Hepatocyte (in vitro differentiated cells): ENCODE measurements around the gene SEMA5A. TPM values are rescaled to one million over a fixed set of nuclear protein-coding genes. Genes with fewer than 3 reads are reported as not detected.

Source experiments
- DNase-seq: peaks from one replicate; pipeline ENCODE4 v3.0.0-alpha.2; 2016; ENCODE audit warnings: low spot score
- H2AFZ ChIP-seq: fragments of 200-600 bp; sonication (generic); 2 replicates; pipeline ENCODE4 v1.6.0; 2016; ENCODE audit warnings: antibody characterized with exemption, mild to moderate bottlenecking
- H3K27ac ChIP-seq: fragments of 200-600 bp; sonication (generic); 2 replicates; pipeline ENCODE4 v1.5.1; 2016; ENCODE audit warnings: mild to moderate bottlenecking
- H3K27me3 ChIP-seq: fragments of 200-600 bp; sonication (generic); 2 replicates; pipeline ENCODE4 v1.6.1; 2016
- H3K36me3 ChIP-seq: fragments of 200-600 bp; sonication (generic); replicated peaks from 2 replicates; pipeline ENCODE4 v1.5.1; 2016; ENCODE audit warnings: low read depth; ENCODE audit not compliant: insufficient read depth
- H3K4me1 ChIP-seq: fragments of 200-600 bp; sonication (generic); 2 replicates; pipeline ENCODE4 v1.5.1; 2016; ENCODE audit warnings: mild to moderate bottlenecking, moderate library complexity; ENCODE audit not compliant: insufficient read depth
- H3K4me2 ChIP-seq: fragments of 200-600 bp; sonication (generic); 2 replicates; pipeline ENCODE4 v1.6.0; 2016
- H3K4me3 ChIP-seq: fragments of 200-600 bp; sonication (generic); 2 replicates; pipeline ENCODE4 v1.5.1; 2016; ENCODE audit warnings: mild to moderate bottlenecking
- H3K79me2 ChIP-seq: fragments of 200-600 bp; sonication (generic); 2 replicates; pipeline ENCODE4 v1.6.0; 2017; ENCODE audit warnings: mild to moderate bottlenecking
- H3K9me2 ChIP-seq: fragments of 200-600 bp; sonication (generic); replicated peaks from 2 replicates; pipeline ENCODE4 v1.6.0; 2017; ENCODE audit warnings: mild to moderate bottlenecking; ENCODE audit not compliant: insufficient read depth
- H3K9me3 ChIP-seq: fragments of 200-600 bp; sonication (generic); 2 replicates; pipeline ENCODE4 v1.5.1; 2016; ENCODE audit warnings: low read depth, mild to moderate bottlenecking
- H4K20me1 ChIP-seq: fragments of 200-600 bp; sonication (generic); 2 replicates; pipeline ENCODE4 v1.6.0; 2016; ENCODE audit warnings: mild to moderate bottlenecking; ENCODE audit not compliant: insufficient read depth, poor library complexity, severe bottlenecking
- CTCF ChIP-seq: fragments of 200-600 bp; sonication (generic); IDR thresholded peaks from 2 replicates; pipeline ENCODE4 v1.5.1; 2016; ENCODE audit warnings: antibody characterized with exemption, mild to moderate bottlenecking; ENCODE audit not compliant: poor library complexity
- EZH2 ChIP-seq: fragments of 200-600 bp; sonication (generic); IDR thresholded peaks from 2 replicates; pipeline ENCODE4 v1.6.1; 2016; ENCODE audit warnings: antibody characterized with exemption, mild to moderate bottlenecking, borderline replicate concordance
- EZH2phosphoT487 ChIP-seq: fragments of 200-600 bp; sonication (generic); IDR thresholded peaks from one replicate; pipeline ENCODE4 v1.6.1; 2018; ENCODE audit warnings: antibody characterized with exemption, mild to moderate bottlenecking, low read depth, moderate library complexity; ENCODE audit not compliant: unreplicated experiment, severe bottlenecking
- WGBS: methylation state at CpG from one replicate; pipeline ENCODE4 v1.1.6; 2016; ENCODE audit warnings: low lambda C conversion rate; ENCODE audit errors: missing lambda C conversion rate; 5-methylcytosine and 5-hydroxymethylcytosine counted together
- polyA plus RNA-seq: library from polyadenylated mRNA; unstranded; fragments of >200 nt; fragmentation: Nextera tagmentation; extraction: Ambion mirVana; gene quantifications from 2 replicates; pipeline ENCODE4 v1.2.1, GENCODE V29; 2016
- total RNA-seq: library from RNA; depleted of rRNA; stranded (reverse); fragments of >200 nt; gene quantifications from 2 replicates; pipeline ENCODE4 v1.2.3, GENCODE V29; 2014

Gene SEMA5A
- total and polyA plus RNA-seq, 2 experiments from 2014 or later = 10.7 to 21.7 TPM

- no peak overlapping the region for H2AFZ ChIP-seq
- no peaks in the 10 kb centered on the region for H3K27me3 ChIP-seq
- no peak overlapping the region for H3K4me2 ChIP-seq
- H3K9me3 ChIP-seq = no peaks in the 10 kb centered on the region
- TF ChIP-seq EZH2 (no peak), EZH2phosphoT487 (no peak), CTCF (no peak)
- no peaks in the 10 kb centered on the region for H3K79me2 ChIP-seq
- H4K20me1 ChIP-seq = no peaks in the 10 kb centered on the region
- peak overlapping the region; percentile 55 for H3K27ac ChIP-seq
- peak; percentile 42 for DNase-seq
- no peaks in the 10 kb centered on the region for H3K36me3 ChIP-seq
- H3K9me2 ChIP-seq = no peaks in the 10 kb centered on the region
- WGBS = 69% methylated on average over 5 of the region's 5 CpGs
- H3K4me3 ChIP-seq = no peak overlapping the region
- no peaks in the 10 kb centered on the region for H3K4me1 ChIP-seq
Measured at GRCh38 chr5:9059920-9060691, 485.8 kb downstream of the SEMA5A start.

- Histone ChIP-seq H3K27ac (no peak overlapping the region), H3K79me2 (no peaks in the 10 kb centered on the region), H3K9me3 (no peaks in the 10 kb centered on the region), H3K36me3 (no peaks in the 10 kb centered on the region), H3K4me3 (no peak overlapping the region), H2AFZ (no peak overlapping the region), H3K9me2 (no peaks in the 10 kb centered on the region), H3K27me3 (no peaks in the 10 kb centered on the region), H3K4me2 (no peak overlapping the region), H4K20me1 (no peaks in the 10 kb centered on the region), H3K4me1 (no peaks in the 10 kb centered on the region)
- TF ChIP-seq EZH2phosphoT487 (no peak), EZH2 (no peak), CTCF (no peak)
- 83% methylated on average over 1 of the region's 1 CpG for WGBS
- DNase-seq = no peak
Measured at GRCh38 chr5:9058666-9059065, 487.2 kb downstream of the SEMA5A start.

- Histone ChIP-seq H3K79me2 (no peaks in the 10 kb centered on the region), H3K4me1 (no peaks in the 10 kb centered on the region), H3K9me2 (no peaks in the 10 kb centered on the region), H3K4me2 (no peak overlapping the region), H3K36me3 (no peaks in the 10 kb centered on the region), H3K27ac (no peak overlapping the region), H4K20me1 (no peaks in the 10 kb centered on the region), H3K4me3 (no peak overlapping the region), H3K9me3 (no peaks in the 10 kb centered on the region), H2AFZ (no peak overlapping the region), H3K27me3 (no peaks in the 10 kb centered on the region)
- no peak for DNase-seq
- TF ChIP-seq CTCF (no peak), EZH2 (no peak), EZH2phosphoT487 (no peak)
Measured at GRCh38 chr5:9058161-9058560, 487.7 kb downstream of the SEMA5A start.
